Peyer's patch (tissue), 4 donors: ENCODE results near the gene AUTS2.

Experiments used
- CTCF ChIP-seq, 6 experiments: fragments of 450-650 bp in 4 of 6; fragments of 200-600 bp in 2 of 6; sonication (generic) in 1 of 6; IDR thresholded peaks; one replicate each; pipeline ENCODE4 v1.5.1; 2017 to 2019; ENCODE audit warnings: antibody characterized with exemption in 6 of 6, mild to moderate bottlenecking in 3 of 6, moderate library complexity in 1 of 6
- POLR2A ChIP-seq, 2 donors: fragments of 450-650 bp; IDR thresholded peaks; one replicate each; pipeline ENCODE4 v1.5.1; 2017; ENCODE audit warnings: antibody characterized with exemption in 2 of 2, mild to moderate bottlenecking in 2 of 2, moderate library complexity in 2 of 2

DNA sequence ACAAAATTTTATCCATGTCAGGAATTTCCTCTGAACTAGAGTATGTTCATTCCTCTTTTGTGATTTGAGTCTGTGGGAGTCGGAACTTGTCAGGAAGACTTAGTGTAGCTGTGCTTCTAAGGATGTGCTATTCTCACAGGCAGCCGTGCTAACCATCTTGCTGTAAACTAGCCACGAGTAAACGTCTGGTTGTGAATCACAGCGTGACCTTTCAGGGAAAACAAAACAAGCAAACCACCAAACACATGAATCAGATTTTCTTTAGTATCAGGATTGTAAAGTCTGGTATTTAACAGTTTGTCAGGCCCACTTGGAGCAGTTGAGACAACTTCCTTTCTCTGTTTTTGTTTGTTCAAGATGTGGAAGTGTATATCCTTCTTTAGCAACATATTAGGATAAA, 32.0 kb downstream of the AUTS2 start:
- no peak for TF ChIP-seq POLR2A (IDR thresholded peaks at IDR 0.05)
- no peak for TF ChIP-seq CTCF (IDR thresholded peaks at IDR 0.05)
